Neural cell (in vitro differentiated cells): ENCODE measurements around the gene OR1F1. TPM values are rescaled to one million over a fixed set of nuclear protein-coding genes. Genes with fewer than 3 reads are reported as not detected.

Experiments used
- H2AFZ ChIP-seq: fragments of 200-600, 300-800 bp; sonication (generic), shearing (Covaris generic); 2 replicates; pipeline ENCODE4 v1.6.0; 2014; ENCODE audit warnings: low read depth, mild to moderate bottlenecking, antibody characterized with exemption, low read length, moderate library complexity
- H3F3A ChIP-seq: fragments of 200-600 bp; shearing (Covaris generic); 2 replicates; pipeline ENCODE4 v1.6.1; 2016; ENCODE audit warnings: mild to moderate bottlenecking, moderate library complexity, mixed read lengths, antibody characterized with exemption, low read length; ENCODE audit not compliant: insufficient read depth, poor library complexity, severe bottlenecking
- H3K27ac ChIP-seq: fragments of 200-600, 300-800 bp; sonication (generic), shearing (Covaris generic); 2 replicates; pipeline ENCODE4 v1.5.1; 2014; ENCODE audit warnings: mild to moderate bottlenecking, low read length, moderate library complexity
- H3K27me3 ChIP-seq: fragments of 300-800, 200-600 bp; sonication (generic), shearing (Covaris generic); 2 replicates; pipeline ENCODE4 v1.6.0; 2014; ENCODE audit warnings: mild to moderate bottlenecking, low read depth, low read length, moderate library complexity; ENCODE audit not compliant: insufficient read depth
- H3K36me3 ChIP-seq: fragments of 300-800, 200-600 bp; sonication (generic), shearing (Covaris generic); 2 replicates; pipeline ENCODE4 v1.5.1; 2014; ENCODE audit warnings: mild to moderate bottlenecking, antibody characterized with exemption, low read length, moderate library complexity; ENCODE audit not compliant: insufficient read depth
- H3K4me2 ChIP-seq: fragments of 300-800, 200-600 bp; sonication (generic), shearing (Covaris generic); 2 replicates; pipeline ENCODE4 v1.6.0; 2014; ENCODE audit warnings: mild to moderate bottlenecking, low read length
- H3K4me3 ChIP-seq: fragments of 300-800, 200-600 bp; sonication (generic), shearing (Covaris generic); 2 replicates; pipeline ENCODE4 v1.5.1; 2014; ENCODE audit warnings: mild to moderate bottlenecking, low read length, moderate library complexity
- H3K79me2 ChIP-seq: fragments of 200-600 bp; shearing (Covaris generic); replicated peaks from 2 replicates; pipeline ENCODE4 v1.6.0; 2014; ENCODE audit warnings: mild to moderate bottlenecking, low read length, moderate library complexity; ENCODE audit not compliant: insufficient read depth
- H3K9ac ChIP-seq: fragments of 300-800, 200-600 bp; sonication (generic), shearing (Covaris generic); 2 replicates; pipeline ENCODE4 v1.6.1; 2016; ENCODE audit warnings: mild to moderate bottlenecking, low read length, mixed read lengths
- H3K9me2 ChIP-seq: fragments of 200-600 bp; shearing (Covaris generic); 2 replicates; pipeline ENCODE4 v1.6.1; 2016; ENCODE audit warnings: mild to moderate bottlenecking, low read length, mixed read lengths; ENCODE audit not compliant: insufficient read depth
- H3K9me3 ChIP-seq: fragments of 200-600, 300-800 bp; sonication (generic), shearing (Covaris generic); 2 replicates; pipeline ENCODE4 v1.6.1; 2016; ENCODE audit warnings: mild to moderate bottlenecking, mixed run types, low read length, moderate library complexity, mixed read lengths
- H4K20me1 ChIP-seq: fragments of 200-600 bp; shearing (Covaris generic); 2 replicates; pipeline ENCODE4 v1.6.1; 2016; ENCODE audit warnings: mild to moderate bottlenecking, mixed run types; ENCODE audit not compliant: insufficient read depth
- CTCF ChIP-seq: fragments of 450-650 bp; IDR thresholded peaks from 2 replicates; pipeline ENCODE4 v1.5.1; 2014; ENCODE audit warnings: antibody characterized with exemption, mild to moderate bottlenecking, moderate library complexity; ENCODE audit not compliant: poor library complexity, severe bottlenecking
- EP300 ChIP-seq: fragments of 450-650 bp; conservative IDR thresholded peaks from 2 replicates; pipeline ENCODE4 v1.6.1; 2014; ENCODE audit warnings: antibody characterized with exemption, mild to moderate bottlenecking, moderate library complexity; ENCODE audit not compliant: poor library complexity, severe bottlenecking
- EZH2 ChIP-seq: fragments of 200-600, 300-800 bp; shearing (Covaris generic), sonication (generic); IDR thresholded peaks from 2 replicates; pipeline ENCODE4 v1.6.1; 2014; ENCODE audit warnings: antibody characterized with exemption, low read length, borderline replicate concordance, mild to moderate bottlenecking; ENCODE audit not compliant: insufficient read depth, poor library complexity, severe bottlenecking
- MXI1 ChIP-seq: fragments of 450-650 bp; conservative IDR thresholded peaks from 2 replicates; pipeline ENCODE4 v1.6.1; 2014; ENCODE audit warnings: antibody characterized with exemption, mild to moderate bottlenecking; ENCODE audit not compliant: poor library complexity, severe bottlenecking
- POLR2AphosphoS5 ChIP-seq: IDR thresholded peaks from 2 replicates; pipeline ENCODE4 v1.6.1; 2012
- RAD21 ChIP-seq: fragments of 450-650 bp; conservative IDR thresholded peaks from 2 replicates; pipeline ENCODE4 v1.6.1; 2014; ENCODE audit warnings: antibody characterized with exemption, mild to moderate bottlenecking, moderate library complexity
- REST ChIP-seq: IDR thresholded peaks from 2 replicates; pipeline ENCODE4 v1.6.1; 2012; ENCODE audit warnings: borderline replicate concordance
- SMC3 ChIP-seq: fragments of 450-650 bp; conservative IDR thresholded peaks from 2 replicates; pipeline ENCODE4 v1.6.1; 2014; ENCODE audit warnings: antibody characterized with exemption, mild to moderate bottlenecking, moderate library complexity; ENCODE audit not compliant: poor library complexity
- TAF1 ChIP-seq: IDR thresholded peaks from 2 replicates; pipeline ENCODE4 v1.6.1; 2012; ENCODE audit warnings: low read depth
- polyA plus RNA-seq: library from polyadenylated mRNA; depleted of rRNA; stranded (reverse); fragments of >200 nt; gene quantifications from 2 replicates; pipeline ENCODE4 v1.2.3, GENCODE V29; 2014

The OR1F1 gene
- polyA plus RNA-seq, 1 donor from 2014 or later = 2.5 TPM

GRCh38 chr16:3143189-3143588 is 44.8 kb upstream of the OR1F1 start:
- Histone ChIP-seq H3K9me3 (no peaks in the 10 kb centered on the region), H3K4me2 (no peak overlapping the region), H3K9me2 (no peaks in the 10 kb centered on the region), H4K20me1 (no peaks in the 10 kb centered on the region), H3K4me3 (no peak overlapping the region), H3K9ac (no peak overlapping the region), H2AFZ (no peak overlapping the region), H3K27me3 (no peaks in the 10 kb centered on the region), H3K36me3 (no peaks in the 10 kb centered on the region), H3F3A (no peaks in the 10 kb centered on the region), H3K27ac (no peak overlapping the region), H3K79me2 (no peaks in the 10 kb centered on the region)
- TF ChIP-seq EP300 = no peak
- no peak for TF ChIP-seq TAF1
- TF ChIP-seq CTCF = no peak
- no peak for TF ChIP-seq REST

GRCh38 chr16:3143598-3144320 is 44.2 kb upstream of the OR1F1 start:
- H3K79me2 ChIP-seq = no peaks in the 10 kb centered on the region
- no peak overlapping the region for H3K9ac ChIP-seq
- no peak overlapping the region for H3K27ac ChIP-seq
- no peaks in the 10 kb centered on the region for H3K36me3 ChIP-seq
- H4K20me1 ChIP-seq = no peaks in the 10 kb centered on the region
- H3K4me3 ChIP-seq = no peak overlapping the region
- no peaks in the 10 kb centered on the region for H3K9me3 ChIP-seq
- no peaks in the 10 kb centered on the region for H3K27me3 ChIP-seq
- no peaks in the 10 kb centered on the region for H3F3A ChIP-seq
- no peak overlapping the region for H2AFZ ChIP-seq
- no peaks in the 10 kb centered on the region for H3K9me2 ChIP-seq
- TF ChIP-seq POLR2AphosphoS5 = no peak
- TF ChIP-seq EP300 = no peak
- TF ChIP-seq REST = no peak
- no peak for TF ChIP-seq CTCF
- TF ChIP-seq TAF1 = no peak
- TF ChIP-seq RAD21 = no peak
- TF ChIP-seq SMC3 = no peak
- TF ChIP-seq EZH2 = no peak
- TF ChIP-seq MXI1 = no peak
- no peak overlapping the region for H3K4me2 ChIP-seq
